Right atrium auricular region (tissue), 2 donors: ENCODE results near the gene PRKAG1. TPM values are rescaled to one million over a fixed set of nuclear protein-coding genes. Genes with fewer than 3 reads are reported as not detected.

Experiments used
- DNase-seq: peaks from one replicate; pipeline ENCODE4 v3.0.0-alpha.2; 2019; ENCODE audit warnings: low spot score
- H3K27ac ChIP-seq, 2 donors: fragments of 200-600 bp; sonication (generic); 1 replicate in 1 of 2; 2 replicates in 1 of 2; pipeline ENCODE4 v1.5.1; 2016 to 2019
- H3K27me3 ChIP-seq, 2 donors: fragments of 200-600 bp; sonication (generic); one replicate each; pipeline versions ENCODE4 v1.5.1 to v1.6.0; 2017 to 2019
- H3K36me3 ChIP-seq: fragments of 200-600 bp; sonication (generic); one replicate; pipeline ENCODE4 v1.5.1; 2016
- H3K4me1 ChIP-seq, 2 donors: fragments of 200-600 bp; sonication (generic); one replicate each; pipeline versions ENCODE4 v1.5.1 to v1.6.0; 2017 to 2019
- H3K4me3 ChIP-seq, 2 donors: fragments of 200-600 bp; sonication (generic); 1 replicate in 1 of 2; 2 replicates in 1 of 2; pipeline ENCODE4 v1.5.1; 2017 to 2019; ENCODE audit warnings: mild to moderate bottlenecking in 1 of 2, moderate library complexity in 1 of 2
- H3K9me3 ChIP-seq, 2 donors: fragments of 200-600 bp; sonication (generic); one replicate each; pipeline ENCODE4 v1.5.1; 2019
- total RNA-seq, 2 donors: library from RNA; depleted of rRNA; stranded (reverse); fragments of >200 nt; gene quantifications; one replicate each; pipeline ENCODE4 v1.1.0, GENCODE V29; 2016
- TF ChIP-seq, protein P1 (sequence below), 2 donors: fragments of 200-600 bp; sonication (generic); IDR thresholded peaks; one replicate each; pipeline ENCODE4 v1.5.1; 2019; ENCODE audit warnings: antibody characterized with exemption in 2 of 2

The PRKAG1 gene
- total RNA-seq, 2 donors from 2014 or later: 68.5 to 74.8 TPM

DNA sequence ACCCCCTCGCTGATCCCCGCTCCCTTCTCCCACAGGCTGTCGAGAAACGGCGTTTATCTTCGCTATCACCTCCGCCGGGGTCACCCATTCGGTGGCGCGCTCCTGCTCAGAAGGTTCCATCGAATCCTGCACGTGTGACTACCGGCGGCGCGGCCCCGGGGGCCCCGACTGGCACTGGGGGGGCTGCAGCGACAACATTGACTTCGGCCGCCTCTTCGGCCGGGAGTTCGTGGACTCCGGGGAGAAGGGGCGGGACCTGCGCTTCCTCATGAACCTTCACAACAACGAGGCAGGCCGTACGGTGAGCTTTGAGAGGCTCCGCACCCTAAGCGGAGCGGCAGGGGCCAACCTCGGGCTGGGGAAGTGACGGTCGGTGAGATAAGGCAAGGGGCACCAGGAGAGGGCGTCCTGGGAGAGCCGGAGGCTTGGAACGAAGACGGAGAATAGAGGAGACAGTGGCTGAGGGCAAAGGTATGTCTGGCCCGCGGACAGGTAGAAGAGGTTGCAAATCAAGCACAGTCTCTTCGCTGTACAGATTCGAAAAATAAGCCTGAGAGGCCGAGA, 38.1 kb downstream of the PRKAG1 start:
- DNase-seq: no peak
- Histone ChIP-seq H3K27ac (no peak overlapping the region), H3K27me3 (peaks cover 7 to 40% of the 10 kb centered on the region in 2 donors), H3K9me3 (no peaks in the 10 kb centered on the region), H3K4me1 (peaks cover 0 to 43% of the 10 kb centered on the region in 2 donors), H3K4me3 (peak overlapping the region in 1 of 2 donors; percentile 45), H3K36me3 (no peaks in the 10 kb centered on the region)
- TF ChIP-seq, protein P1, sequence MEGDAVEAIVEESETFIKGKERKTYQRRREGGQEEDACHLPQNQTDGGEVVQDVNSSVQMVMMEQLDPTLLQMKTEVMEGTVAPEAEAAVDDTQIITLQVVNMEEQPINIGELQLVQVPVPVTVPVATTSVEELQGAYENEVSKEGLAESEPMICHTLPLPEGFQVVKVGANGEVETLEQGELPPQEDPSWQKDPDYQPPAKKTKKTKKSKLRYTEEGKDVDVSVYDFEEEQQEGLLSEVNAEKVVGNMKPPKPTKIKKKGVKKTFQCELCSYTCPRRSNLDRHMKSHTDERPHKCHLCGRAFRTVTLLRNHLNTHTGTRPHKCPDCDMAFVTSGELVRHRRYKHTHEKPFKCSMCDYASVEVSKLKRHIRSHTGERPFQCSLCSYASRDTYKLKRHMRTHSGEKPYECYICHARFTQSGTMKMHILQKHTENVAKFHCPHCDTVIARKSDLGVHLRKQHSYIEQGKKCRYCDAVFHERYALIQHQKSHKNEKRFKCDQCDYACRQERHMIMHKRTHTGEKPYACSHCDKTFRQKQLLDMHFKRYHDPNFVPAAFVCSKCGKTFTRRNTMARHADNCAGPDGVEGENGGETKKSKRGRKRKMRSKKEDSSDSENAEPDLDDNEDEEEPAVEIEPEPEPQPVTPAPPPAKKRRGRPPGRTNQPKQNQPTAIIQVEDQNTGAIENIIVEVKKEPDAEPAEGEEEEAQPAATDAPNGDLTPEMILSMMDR (IDR thresholded peaks at IDR 0.05): no peak

GRCh38 chr12:48979602-48980388, 38.8 kb downstream of the PRKAG1 start:
- no peak for DNase-seq
- Histone ChIP-seq H3K36me3 (no peaks in the 10 kb centered on the region), H3K4me3 (peak overlapping the region; percentile 12 to 45), H3K27ac (no peak overlapping the region), H3K4me1 (peaks cover 0 to 39% of the 10 kb centered on the region in 2 donors), H3K27me3 (peaks cover 7 to 40% of the 10 kb centered on the region in 2 donors), H3K9me3 (no peaks in the 10 kb centered on the region)
- TF ChIP-seq, protein P1 (IDR thresholded peaks at IDR 0.05): no peak

- H3K4me1 ChIP-seq: peaks cover 0 to 41% of the 10 kb centered on the region in 2 donors
- peak overlapping the region; percentile 12 to 45 for H3K4me3 ChIP-seq
- no peak overlapping the region for H3K27ac ChIP-seq
- no peak for DNase-seq
- no peaks in the 10 kb centered on the region for H3K9me3 ChIP-seq
- peaks cover 7 to 40% of the 10 kb centered on the region in 2 donors for H3K27me3 ChIP-seq
- H3K36me3 ChIP-seq: no peaks in the 10 kb centered on the region
- TF ChIP-seq, protein P1 (IDR thresholded peaks at IDR 0.05): no peak
These were observed 39.6 kb downstream of the PRKAG1 start for GRCh38 chr12:48978741-48979601.

GRCh38 chr12:48978291-48978740, 40.3 kb downstream of the PRKAG1 start, which contains the start of gene WNT1:
Gene WNT1 (plus strand): TSS chr12:48978322. CDS start chr12:48978651, 329 bp downstream.
- Histone ChIP-seq H3K4me3 (peak within 1 kb of the TSS in 1 of 2 donors; percentile 45), H3K4me1 (peaks cover 0 to 47% of the 10 kb centered on the region in 2 donors), H3K36me3 (no peaks in the 10 kb centered on the region), H3K27me3 (peaks cover 7 to 40% of the 10 kb centered on the region in 2 donors), H3K27ac (no peak within 1 kb of the TSS), H3K9me3 (no peaks in the 10 kb centered on the region)
- DNase-seq: no peak
- TF ChIP-seq, protein P1 (IDR thresholded peaks at IDR 0.05): peak in 1 of 2 donors; percentile 51
